Naive thymus-derived CD4-positive, alpha-beta T cell (primary cell): Measurements from ENCODE around the gene RIPOR3. TPM values are rescaled to one million over a fixed set of nuclear protein-coding genes. Genes with fewer than 3 reads are reported as not detected.

Experiments used
- ATAC-seq: fragments of 150-1000 bp; cut with Tn5 transposase; 2 replicates; pipeline ENCODE4 v1.10.0; 2021; ENCODE audit warnings: mild to moderate bottlenecking, moderate library complexity
- CTCF ChIA-PET: fragments of 350-600 bp; sonication (Branson Sonifier 250); formaldehyde crosslinking; loops from one replicate; lab custom pipeline; 2021; ENCODE audit warnings: antibody characterized with exemption; lab: Charles Lee
- POLR2A ChIA-PET: fragments of 350-600 bp; sonication (Branson Sonifier 250); formaldehyde crosslinking; loops from one replicate; lab custom pipeline; 2021; ENCODE audit warnings: antibody characterized with exemption, inconsistent platforms; lab: Charles Lee
- DNase-seq, 9 donors: peaks; one replicate each; pipeline versions ENCODE4 v3.0.0 to v3.0.0-alpha.2; 2020 to 2022; ENCODE audit warnings: mixed read lengths in 1 of 9
- H3K27ac ChIP-seq: one replicate; pipeline ENCODE4 v1.7.0; 2013; ENCODE audit warnings: mild to moderate bottlenecking, low read depth, low read length, moderate library complexity
- H3K27me3 ChIP-seq, 2 donors: one replicate each; pipeline ENCODE4 v1.7.0; 2013; ENCODE audit warnings: low read length in 2 of 2, mild to moderate bottlenecking in 2 of 2, moderate library complexity in 2 of 2; ENCODE audit not compliant: control insufficient read depth in 2 of 2, insufficient read depth in 2 of 2
- H3K36me3 ChIP-seq, 3 experiments: 1 replicate in 2 of 3; 2 replicates in 1 of 3; pipeline ENCODE4 v1.7.0; 2013; ENCODE audit warnings: low read length in 3 of 3, mild to moderate bottlenecking in 3 of 3, moderate library complexity in 1 of 3; ENCODE audit not compliant: insufficient read depth in 3 of 3, control insufficient read depth in 2 of 3
- H3K4me1 ChIP-seq, 2 donors: one replicate each; pipeline ENCODE4 v1.7.0; 2013; ENCODE audit warnings: low read length in 2 of 2, mild to moderate bottlenecking in 2 of 2, moderate library complexity in 1 of 2; ENCODE audit not compliant: control insufficient read depth in 2 of 2, insufficient read depth in 2 of 2
- H3K4me3 ChIP-seq: 2 replicates; pipeline ENCODE4 v1.7.0; 2013; ENCODE audit warnings: mild to moderate bottlenecking, low read length
- H3K9me3 ChIP-seq, 3 experiments: 1 replicate in 2 of 3; 2 replicates in 1 of 3; pipeline ENCODE4 v1.7.0; 2013; ENCODE audit warnings: low read length in 3 of 3; ENCODE audit not compliant: control insufficient read depth in 2 of 3
- H3K27ac Mint-ChIP-seq, 9 donors: one replicate each; pipeline ENCODE4 v1.8.0; 2020 to 2022; ENCODE audit warnings: mixed read lengths in 9 of 9, mild to moderate bottlenecking in 8 of 9, moderate library complexity in 5 of 9, inconsistent platforms in 2 of 9
- H3K27me3 Mint-ChIP-seq, 5 donors: one replicate each; pipeline ENCODE4 v1.8.0; 2021 to 2022; ENCODE audit warnings: mixed read lengths in 5 of 5, mild to moderate bottlenecking in 1 of 5
- H3K36me3 Mint-ChIP-seq, 5 donors: one replicate each; pipeline ENCODE4 v1.8.0; 2020 to 2022; ENCODE audit warnings: mixed read lengths in 5 of 5, mild to moderate bottlenecking in 3 of 5, inconsistent platforms in 1 of 5
- H3K4me1 Mint-ChIP-seq, 7 donors: one replicate each; pipeline ENCODE4 v1.8.0; 2020 to 2022; ENCODE audit warnings: mixed read lengths in 7 of 7, mild to moderate bottlenecking in 3 of 7, inconsistent platforms in 1 of 7
- H3K4me3 Mint-ChIP-seq, 10 donors: one replicate each; pipeline ENCODE4 v1.8.0; 2020 to 2022; ENCODE audit warnings: mild to moderate bottlenecking in 10 of 10, mixed read lengths in 10 of 10, moderate library complexity in 6 of 10, inconsistent platforms in 2 of 10
- H3K9me3 Mint-ChIP-seq, 11 donors: one replicate each; pipeline ENCODE4 v1.8.0; 2020 to 2022; ENCODE audit warnings: mixed read lengths in 11 of 11, mild to moderate bottlenecking in 4 of 11, inconsistent platforms in 1 of 11, moderate library complexity in 1 of 11
- intact Hi-C, 2 donors: fragments of 100-400 bp; cut with micrococcal nuclease; formaldehyde crosslinking; loops; one replicate each; pipeline ENCODE4 v1.15.1; 2023
- polyA plus RNA-seq, 2 donors: library from polyadenylated mRNA; unstranded; fragments of 300-500 nt; fragmentation: Illumina TruSeq; gene quantifications; one replicate each; pipeline ENCODE4 v1.2.3, GENCODE V29; 2021
- total RNA-seq, 6 experiments: library from RNA in 5 of 6; stranded (reverse) in 5 of 6; gene quantifications; 1 replicate in 5 of 6; 2 replicates in 1 of 6; pipeline ENCODE4 v1.2.3 and lab custom pipeline; 2021 to 2026

RIPOR3 gene
- total and polyA plus RNA-seq, 7 experiments from 2014 or later: 0.27 to 1.7 (median 0.80) TPM; not detected in 3

GRCh38 chr20:50580016-50580747, 111.2 kb downstream of the RIPOR3 start:
- Mint-ChIP-seq H3K27me3 (no peaks in the 10 kb centered on the region), H3K4me1 (peaks cover 0 to 12% (median 4%) of the 10 kb centered on the region in 7 donors), H3K9me3 (no peaks in the 10 kb centered on the region), H3K4me3 (no peak overlapping the region), H3K27ac (peak overlapping the region in 6 of 9 donors; percentile 28 to 73 (median 46)), H3K36me3 (peaks cover 14 to 45% (median 23%) of the 10 kb centered on the region in 5 donors)
- no peaks in the 10 kb centered on the region for H3K27me3 ChIP-seq
- ChIA-PET CTCF (interaction anchor here (0.6 to 1.9 kb wide), 6 partner anchors 10 to 458 kb away, joined by 3 to 6 read pairs (median 4); no protein-coding TSS in a partner anchor), POLR2A (no interaction called here)
- H3K36me3 ChIP-seq: peaks cover 30 to 91% (median 30%) of the 10 kb centered on the region in 3 experiments
- H3K9me3 ChIP-seq: no peaks in the 10 kb centered on the region
- peak; percentile 64 for ATAC-seq
- intact Hi-C loops: loop anchor here (1.0 to 2.0 kb wide), 4 partner anchors 102 to 394 kb away; partner anchors contain the start of gene CEBPB (in 1 of the 2)
- peak in 6 of 9 donors; percentile 25 to 50 (median 43) for DNase-seq
- no peak overlapping the region for H3K27ac ChIP-seq
- H3K4me1 ChIP-seq: no peaks in the 10 kb centered on the region
- no peak overlapping the region for H3K4me3 ChIP-seq

- Mint-ChIP-seq H3K4me1 (peaks cover 6 to 19% (median 7%) of the 10 kb centered on the region in 7 donors), H3K27ac (peak overlapping the region in 5 of 9 donors; percentile 21 to 73 (median 46)), H3K9me3 (no peaks in the 10 kb centered on the region), H3K27me3 (no peaks in the 10 kb centered on the region), H3K36me3 (peaks cover 14 to 47% (median 26%) of the 10 kb centered on the region in 5 donors), H3K4me3 (no peak overlapping the region)
- POLR2A ChIA-PET: no interaction called here
- Histone ChIP-seq H3K9me3 (no peaks in the 10 kb centered on the region), H3K27me3 (no peaks in the 10 kb centered on the region), H3K27ac (no peak overlapping the region), H3K4me1 (no peaks in the 10 kb centered on the region), H3K4me3 (no peak overlapping the region), H3K36me3 (peaks cover 36 to 93% (median 37%) of the 10 kb centered on the region in 3 experiments)
- intact Hi-C loops: no loop called here
- CTCF ChIA-PET: interaction anchor here (0.7 to 1.9 kb wide), 9 partner anchors 9 to 119 kb away, joined by 3 to 6 read pairs (median 3); no protein-coding TSS in a partner anchor
- DNase-seq (no peak), ATAC-seq (no peak)
Observed at GRCh38 chr20:50579511-50579910, 111.8 kb downstream of the RIPOR3 start.

- no peak overlapping the region for H3K27ac ChIP-seq
- intact Hi-C loops: no loop called here
- no peak overlapping the region for H3K4me3 ChIP-seq
- ATAC-seq (no peak), DNase-seq (no peak)
- H3K4me1 ChIP-seq: no peaks in the 10 kb centered on the region
- Mint-ChIP-seq H3K4me1 (peaks cover 6 to 21% (median 11%) of the 10 kb centered on the region in 7 donors), H3K27me3 (no peaks in the 10 kb centered on the region), H3K9me3 (no peaks in the 10 kb centered on the region), H3K4me3 (no peak overlapping the region), H3K27ac (peak overlapping the region in 1 of 9 donors; percentile 59), H3K36me3 (peaks cover 14 to 54% (median 30%) of the 10 kb centered on the region in 5 donors)
- H3K27me3 ChIP-seq: no peaks in the 10 kb centered on the region
- ChIA-PET CTCF (interaction anchor here (0.6 to 1.9 kb wide), 8 partner anchors 9 to 463 kb away, joined by 3 to 6 read pairs (median 4); no protein-coding TSS in a partner anchor), POLR2A (no interaction called here)
- H3K9me3 ChIP-seq: no peaks in the 10 kb centered on the region
- peaks cover 36 to 94% (median 38%) of the 10 kb centered on the region in 3 experiments for H3K36me3 ChIP-seq
Observed at GRCh38 chr20:50578778-50579165, 112.6 kb downstream of the RIPOR3 start.

- peaks cover 7 to 22% (median 15%) of the 10 kb centered on the region in 7 donors for H3K4me1 Mint-ChIP-seq
- ChIA-PET POLR2A (interaction anchor here (8.4 kb wide), 1 partner anchor 67 kb away, joined by 45 read pairs; the partner anchor contains the start of gene PTPN1), CTCF (interaction anchor here (0.6 to 7.1 kb wide), 4 partner anchors 10 to 463 kb away, joined by 3 to 67 read pairs (median 3); no protein-coding TSS in a partner anchor)
- intact Hi-C loops: no loop called here
- H3K27me3 ChIP-seq: no peaks in the 10 kb centered on the region
- peaks cover 32 to 92% (median 38%) of the 10 kb centered on the region in 3 experiments for H3K36me3 ChIP-seq
- H3K27ac ChIP-seq: no peak overlapping the region
- DNase-seq (no peak), ATAC-seq (no peak)
- no peaks in the 10 kb centered on the region for H3K9me3 ChIP-seq
- H3K27me3 Mint-ChIP-seq: no peaks in the 10 kb centered on the region
- no peak overlapping the region for H3K4me3 ChIP-seq
- H3K27ac Mint-ChIP-seq: peak overlapping the region in 3 of 9 donors; percentile 6 to 39 (median 26)
- no peak overlapping the region for H3K4me3 Mint-ChIP-seq
- peaks cover 10 to 53% (median 30%) of the 10 kb centered on the region in 5 donors for H3K36me3 Mint-ChIP-seq
- no peaks in the 10 kb centered on the region for H3K4me1 ChIP-seq
- no peaks in the 10 kb centered on the region for H3K9me3 Mint-ChIP-seq
Observed at GRCh38 chr20:50578061-50578777, 113.1 kb downstream of the RIPOR3 start.

GRCh38 chr20:50577175-50578018, 113.9 kb downstream of the RIPOR3 start:
- CTCF ChIA-PET: interaction anchor here (0.5 to 7.1 kb wide), 5 partner anchors 14 to 388 kb away, joined by 3 to 67 read pairs (median 3); no protein-coding TSS in a partner anchor
- peak in 1 of 9 donors; percentile 16 for DNase-seq
- peaks cover 29 to 92% (median 38%) of the 10 kb centered on the region in 3 experiments for H3K36me3 ChIP-seq
- H3K9me3 ChIP-seq: no peaks in the 10 kb centered on the region
- no peak overlapping the region for H3K27ac ChIP-seq
- no peaks in the 10 kb centered on the region for H3K4me1 ChIP-seq
- no peak for ATAC-seq
- POLR2A ChIA-PET: interaction anchor here (8.4 kb wide), 1 partner anchor 66 kb away, joined by 45 read pairs; the partner anchor contains the start of gene PTPN1
- no peaks in the 10 kb centered on the region for H3K27me3 ChIP-seq
- Mint-ChIP-seq H3K36me3 (peaks cover 9 to 55% (median 30%) of the 10 kb centered on the region in 5 donors), H3K9me3 (no peaks in the 10 kb centered on the region), H3K4me3 (no peak overlapping the region), H3K27ac (peak overlapping the region in 4 of 9 donors; percentile 6 to 87 (median 34)), H3K27me3 (no peaks in the 10 kb centered on the region), H3K4me1 (peaks cover 11 to 28% (median 21%) of the 10 kb centered on the region in 7 donors)
- intact Hi-C loops: no loop called here
- no peak overlapping the region for H3K4me3 ChIP-seq
